Measurements from ENCODE around the gene DCBLD2. TPM values are rescaled to one million over a fixed set of nuclear protein-coding genes. Genes with fewer than 3 reads are reported as not detected.

The DCBLD2 gene
- polyA plus RNA-seq, 3 donors: 0.17 to 1.1 (median 0.45) TPM

GRCh38 chr3:98846101-98846500 lies 55.4 kb downstream of the DCBLD2 start:
- no peaks in the 10 kb centered on the region for H3K36me3 Mint-ChIP-seq
- intact Hi-C loops (cut with micrococcal nuclease): no loop called here
- Histone ChIP-seq H3K36me3 (replicated peaks in 1 of 2; ENCODE audit: control insufficient read depth in 1 of 2, insufficient read depth in 2 of 2, low read length in 2 of 2) (no peaks in the 10 kb centered on the region), H3K27me3 (ENCODE audit: control insufficient read depth in 2 of 2, insufficient read depth in 2 of 2, low read length in 2 of 2) (no peaks in the 10 kb centered on the region), H4K20me1 (ENCODE audit: insufficient read depth, low read length) (no peaks in the 10 kb centered on the region), H3K9me3 (replicated peaks in 1 of 2; ENCODE audit: control insufficient read depth in 1 of 2, insufficient read depth in 1 of 2, low read length in 2 of 2) (no peaks in the 10 kb centered on the region), H3K9ac (ENCODE audit: insufficient read depth, low read length, poor library complexity, severe bottlenecking) (no peak overlapping the region), H3K27ac (ENCODE audit: low read depth in 1 of 2, low read length in 2 of 2) (no peak overlapping the region), H3K4me2 (replicated peaks; ENCODE audit: extremely low read depth, low read length, poor library complexity, severe bottlenecking) (no peak overlapping the region), H3K4me1 (ENCODE audit: control insufficient read depth in 1 of 2, insufficient read depth in 2 of 2, low read length in 2 of 2) (no peaks in the 10 kb centered on the region), H3K4me3 (replicated peaks in 1 of 3; ENCODE audit: low read depth in 2 of 3, low read length in 3 of 3) (no peak overlapping the region), H2AFZ (ENCODE audit: insufficient read depth, low read depth, low read length, poor library complexity, severe bottlenecking) (no peak overlapping the region), H3K79me2 (ENCODE audit: insufficient read depth, low read length) (no peaks in the 10 kb centered on the region)
- no peaks in the 10 kb centered on the region for H3K4me1 Mint-ChIP-seq
- no peaks in the 10 kb centered on the region for H3K27me3 Mint-ChIP-seq (ENCODE audit: low read depth in 3 of 3)
- peaks cover 0 to 2% (median 0%) of the 10 kb centered on the region in 7 donors for H3K9me3 Mint-ChIP-seq
- no peak overlapping the region for H3K4me3 Mint-ChIP-seq
- no peak for DNase-seq
- no peak overlapping the region for H3K27ac Mint-ChIP-seq
- no peak for TF ChIP-seq CTCF (IDR thresholded peaks at IDR 0.05)

- no peaks in the 10 kb centered on the region for H3K4me1 Mint-ChIP-seq
- Histone ChIP-seq H3K79me2 (ENCODE audit: insufficient read depth, low read length) (no peaks in the 10 kb centered on the region), H3K9me3 (replicated peaks in 1 of 2; ENCODE audit: control insufficient read depth in 1 of 2, insufficient read depth in 1 of 2, low read length in 2 of 2) (no peaks in the 10 kb centered on the region), H3K4me3 (replicated peaks in 1 of 3; ENCODE audit: low read depth in 2 of 3, low read length in 3 of 3) (no peak overlapping the region), H3K27ac (ENCODE audit: low read depth in 1 of 2, low read length in 2 of 2) (no peak overlapping the region), H2AFZ (ENCODE audit: insufficient read depth, low read depth, low read length, poor library complexity, severe bottlenecking) (no peak overlapping the region), H3K36me3 (replicated peaks in 1 of 2; ENCODE audit: control insufficient read depth in 1 of 2, insufficient read depth in 2 of 2, low read length in 2 of 2) (no peaks in the 10 kb centered on the region), H3K27me3 (ENCODE audit: control insufficient read depth in 2 of 2, insufficient read depth in 2 of 2, low read length in 2 of 2) (no peaks in the 10 kb centered on the region), H3K4me1 (ENCODE audit: control insufficient read depth in 1 of 2, insufficient read depth in 2 of 2, low read length in 2 of 2) (no peaks in the 10 kb centered on the region), H4K20me1 (ENCODE audit: insufficient read depth, low read length) (no peaks in the 10 kb centered on the region), H3K4me2 (replicated peaks; ENCODE audit: extremely low read depth, low read length, poor library complexity, severe bottlenecking) (no peak overlapping the region), H3K9ac (ENCODE audit: insufficient read depth, low read length, poor library complexity, severe bottlenecking) (no peak overlapping the region)
- no CpG with 5 or more reads among the region's 7 CpGs for WGBS (ENCODE audit: insufficient coverage)
- peaks cover 0 to 5% (median 2%) of the 10 kb centered on the region in 7 donors for H3K9me3 Mint-ChIP-seq
- intact Hi-C loops (cut with micrococcal nuclease): no loop called here
- H3K27me3 Mint-ChIP-seq (ENCODE audit: low read depth in 3 of 3): peaks cover 0 to 2% (median 0%) of the 10 kb centered on the region in 3 donors
- TF ChIP-seq CTCF (IDR thresholded peaks at IDR 0.05): no peak
- H3K36me3 Mint-ChIP-seq: no peaks in the 10 kb centered on the region
- no peak overlapping the region for H3K27ac Mint-ChIP-seq
- no peak for DNase-seq
- no peak overlapping the region for H3K4me3 Mint-ChIP-seq
Observed at GRCh38 chr3:98843266-98843959, 58.1 kb downstream of the DCBLD2 start.

Measured in CD14-positive monocyte (primary cell).